Activated CD4-positive, alpha-beta T cell treated with anti-CD3 and anti-CD28 coated beads for 24 hours (primary cell): ENCODE measurements around the gene GNAI3.
A peak's percentile ranks its signal among the peaks of the same experiment; 100 is the strongest.

Experiments used
- DNase-seq, 2 donors: peaks; one replicate each; pipeline ENCODE4 v3.0.0-alpha.2; 2020; ENCODE audit warnings: low read depth in 2 of 2

The GNAI3 gene

GRCh38 chr1:109546311-109547109 lies 1.9 kb upstream of the GNAI3 start:
- DNase-seq = peak; percentile 86 to 91

GRCh38 chr1:109547463-109548320 lies 723 bp upstream of the GNAI3 start:
- no peak for DNase-seq

- DNase-seq = no peak
Observed at GRCh38 chr1:109556563-109556962, 8.1 kb downstream of the GNAI3 start.

GRCh38 chr1:109557520-109557919 lies 9.1 kb downstream of the GNAI3 start:
- DNase-seq = no peak

DNA sequence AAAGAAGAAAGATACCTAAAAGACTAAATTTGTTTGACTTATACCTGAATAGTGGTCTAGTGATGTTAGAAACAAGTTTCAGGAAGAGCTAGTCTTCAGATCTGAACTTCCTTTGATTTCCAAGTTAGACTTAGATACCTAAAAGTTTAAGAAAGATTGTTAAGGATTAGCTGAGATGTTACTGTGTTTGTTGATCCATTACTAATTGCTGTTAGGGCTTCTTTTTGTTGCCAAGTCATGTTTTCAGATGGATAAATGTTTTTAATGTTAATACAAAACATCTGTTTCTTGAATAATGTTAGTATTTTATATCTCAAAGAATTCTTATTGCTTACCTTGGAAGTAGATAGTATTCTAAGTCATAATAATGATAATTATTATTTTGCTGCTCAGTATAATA lies 11.6 kb downstream of the GNAI3 start:
- no peak for DNase-seq

DNA sequence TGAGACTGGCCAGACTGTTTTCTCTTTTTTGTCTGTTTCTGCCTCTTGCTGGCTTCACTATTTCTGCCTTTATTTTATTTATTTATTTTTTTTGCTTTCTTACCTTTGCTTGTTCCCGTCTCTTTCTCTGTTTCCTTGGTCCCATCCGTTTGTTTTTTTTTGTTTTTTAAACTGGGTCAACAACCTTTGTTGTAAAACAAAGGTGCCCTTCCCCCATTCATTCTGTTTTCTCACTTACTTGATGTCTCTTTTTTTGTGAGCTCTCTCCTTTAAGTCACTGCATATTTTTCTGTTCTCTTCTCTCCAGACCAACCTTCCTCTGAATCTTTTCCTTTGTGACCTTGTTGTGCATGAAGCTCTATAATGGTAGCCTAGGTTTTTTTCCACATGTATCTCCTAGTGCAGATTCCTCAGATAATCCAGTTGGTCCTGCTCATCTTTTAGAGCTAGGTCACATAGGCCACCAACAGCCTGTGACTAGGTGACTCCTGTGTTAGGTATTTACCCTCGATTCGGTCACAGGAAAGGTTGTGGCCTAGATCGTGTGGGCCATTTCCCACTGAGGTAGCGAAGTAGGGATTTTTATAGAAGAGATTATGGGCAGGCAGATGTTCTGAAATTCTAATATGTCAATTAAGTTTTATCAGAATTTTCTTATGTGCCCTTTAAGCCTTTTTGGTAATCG lies 15.9 kb downstream of the GNAI3 start:
- no peak for DNase-seq

DNA sequence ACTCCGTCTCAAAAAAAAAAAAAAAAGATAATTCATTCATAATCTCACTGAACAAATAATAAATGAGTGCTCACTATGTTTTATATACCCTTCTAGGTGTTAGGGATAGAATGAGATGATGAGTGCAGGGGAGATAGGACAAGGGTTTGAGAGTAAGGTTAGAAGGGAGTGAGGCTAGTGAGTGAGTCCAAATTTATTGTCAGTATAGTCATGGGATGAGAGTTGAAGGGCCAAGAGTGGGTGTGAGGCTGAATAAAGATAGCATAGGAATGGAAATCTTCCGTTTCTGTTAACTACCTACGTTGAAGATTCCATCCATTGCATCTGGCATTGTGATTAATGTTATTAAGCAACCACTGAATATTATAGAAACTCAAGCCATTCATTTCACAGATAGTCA lies 16.8 kb downstream of the GNAI3 start:
- DNase-seq = no peak

DNA sequence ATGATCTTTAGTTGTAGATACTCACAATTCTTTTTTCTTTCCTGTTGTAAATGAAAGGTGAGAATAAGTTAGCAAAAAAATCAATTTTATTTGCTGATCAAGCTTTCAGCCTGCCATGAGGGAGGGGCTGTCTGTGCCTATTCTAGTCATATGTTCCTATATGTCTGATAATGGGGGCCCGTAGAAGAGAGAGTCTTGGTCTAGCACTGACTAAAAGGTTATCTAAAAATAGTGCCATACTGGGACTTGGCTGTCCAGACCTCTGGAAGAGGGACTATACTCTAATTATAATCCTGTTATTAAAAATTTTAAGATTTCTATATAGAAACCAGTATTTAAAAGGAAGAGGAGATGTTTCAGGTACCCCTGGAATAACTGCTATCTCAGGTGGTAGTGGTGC lies 18.6 kb downstream of the GNAI3 start:
- DNase-seq = no peak

GRCh38 chr1:109567877-109568672 lies 19.7 kb downstream of the GNAI3 start:
- DNase-seq = no peak

GRCh38 chr1:109569323-109569722 lies 20.9 kb downstream of the GNAI3 start:
- no peak for DNase-seq

DNA sequence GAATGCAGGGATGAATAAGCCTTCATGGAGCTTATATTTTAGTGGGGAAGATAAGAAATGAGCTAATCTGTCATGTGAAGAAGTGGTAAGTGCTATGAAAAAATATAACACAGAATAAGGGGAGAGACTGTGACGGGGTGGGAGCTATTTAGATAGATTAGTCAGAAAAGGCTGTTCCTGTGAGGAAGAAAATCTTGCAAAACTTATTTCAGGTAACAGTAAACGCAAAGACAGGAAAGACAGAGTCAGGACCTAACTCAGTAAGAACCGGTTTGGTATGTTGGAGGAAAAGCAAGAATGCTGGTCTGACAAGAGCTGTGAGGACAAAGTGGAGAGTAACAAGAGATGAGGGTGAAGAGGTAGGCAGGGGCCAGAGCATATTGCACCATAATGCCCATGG lies 22.0 kb downstream of the GNAI3 start:
- DNase-seq = no peak

DNA sequence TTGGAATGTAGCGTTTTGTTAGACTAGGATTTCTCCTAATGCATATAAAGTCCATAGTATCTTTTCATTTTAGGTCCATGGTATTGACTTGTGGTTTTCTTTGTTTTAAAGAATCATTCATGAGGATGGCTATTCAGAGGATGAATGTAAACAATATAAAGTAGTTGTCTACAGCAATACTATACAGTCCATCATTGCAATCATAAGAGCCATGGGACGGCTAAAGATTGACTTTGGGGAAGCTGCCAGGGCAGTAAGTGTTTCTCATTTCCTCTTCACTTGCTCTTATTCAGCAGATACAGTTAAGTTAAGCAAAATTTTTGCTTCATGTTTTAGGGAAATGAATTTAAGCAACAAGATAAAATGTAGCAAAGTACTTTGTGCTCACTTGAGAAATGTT lies 25.4 kb downstream of the GNAI3 start:
- DNase-seq = no peak

DNA sequence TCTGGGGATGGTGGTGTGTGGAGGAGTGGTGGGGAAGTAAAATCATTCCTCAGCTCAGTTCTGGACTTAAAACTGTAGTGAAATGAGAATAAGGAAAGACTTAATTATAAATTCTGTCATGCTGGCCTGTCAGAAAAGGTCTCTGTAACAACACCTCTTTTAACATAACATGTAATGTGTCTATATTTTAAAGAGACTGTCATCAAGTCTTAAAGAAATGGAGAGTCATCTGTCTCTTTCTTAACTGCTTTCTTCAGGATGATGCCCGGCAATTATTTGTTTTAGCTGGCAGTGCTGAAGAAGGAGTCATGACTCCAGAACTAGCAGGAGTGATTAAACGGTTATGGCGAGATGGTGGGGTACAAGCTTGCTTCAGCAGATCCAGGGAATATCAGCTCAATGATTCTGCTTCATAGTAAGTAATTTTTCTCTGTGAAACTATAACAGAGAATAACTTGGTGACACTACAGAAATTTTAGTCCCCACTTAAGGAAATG lies 30.6 kb downstream of the GNAI3 start:
- DNase-seq = no peak

DNA sequence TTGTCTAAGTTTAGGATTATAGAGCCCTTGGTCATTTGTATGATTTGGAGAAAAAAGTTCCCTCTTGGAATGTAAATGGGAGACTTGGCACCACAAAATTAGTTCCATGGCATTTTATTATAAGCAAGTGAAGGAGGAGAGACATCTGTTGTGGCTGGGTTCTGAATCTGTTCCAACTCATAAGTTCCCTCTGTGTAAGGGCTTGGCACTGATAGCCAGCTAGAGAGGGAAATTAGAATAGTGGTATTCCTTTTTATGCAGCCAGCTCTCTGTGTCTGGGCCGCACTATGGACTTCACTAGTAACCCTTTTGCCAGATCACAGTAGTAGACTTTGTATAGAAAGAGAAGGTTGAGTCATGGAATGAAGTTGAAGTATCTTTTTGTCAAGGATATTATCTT lies 31.1 kb downstream of the GNAI3 start:
- no peak for DNase-seq

DNA sequence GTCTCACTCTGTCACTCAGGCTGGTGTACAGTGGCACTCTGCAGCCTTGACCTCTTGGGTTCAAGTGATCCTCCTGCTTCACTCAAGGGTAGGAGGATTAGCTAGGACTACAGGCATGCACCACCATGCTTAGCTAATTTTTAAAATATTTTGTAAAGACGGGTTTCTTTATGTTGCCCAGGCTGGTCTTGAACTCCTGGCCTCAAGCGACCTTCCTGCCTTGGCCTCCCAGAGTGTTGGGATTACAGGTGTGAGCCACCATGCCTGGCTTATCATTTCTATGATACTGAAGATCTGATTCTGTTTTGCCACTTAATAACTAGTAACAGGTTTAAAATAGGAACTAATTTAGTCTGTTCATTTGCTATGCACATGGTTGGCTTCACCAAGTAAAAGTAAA lies 33.6 kb downstream of the GNAI3 start:
- no peak for DNase-seq

DNA sequence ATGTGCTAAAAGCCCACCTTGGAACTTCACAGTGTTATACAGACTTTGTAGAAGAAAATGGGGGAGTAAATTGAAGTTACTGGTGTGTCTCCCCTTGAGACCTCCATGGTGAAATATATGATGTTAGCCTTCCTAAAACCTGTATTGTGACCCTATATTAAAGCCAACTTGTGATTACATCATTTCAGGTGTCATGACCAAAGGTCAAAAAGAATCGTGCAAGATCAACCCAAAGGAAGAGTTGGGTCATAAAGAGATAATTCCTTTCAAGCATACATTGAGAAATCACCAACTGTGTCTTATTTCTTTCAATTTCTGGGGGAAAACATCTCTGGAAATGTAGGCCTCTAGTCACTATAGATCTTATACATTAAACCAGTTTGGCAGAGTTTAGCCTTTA lies 36.4 kb downstream of the GNAI3 start:
- no peak for DNase-seq

- no peak for DNase-seq
Observed at GRCh38 chr1:109586055-109586454, 37.6 kb downstream of the GNAI3 start.

- DNase-seq = no peak
Observed at GRCh38 chr1:109589177-109589576, 40.8 kb downstream of the GNAI3 start.

DNA sequence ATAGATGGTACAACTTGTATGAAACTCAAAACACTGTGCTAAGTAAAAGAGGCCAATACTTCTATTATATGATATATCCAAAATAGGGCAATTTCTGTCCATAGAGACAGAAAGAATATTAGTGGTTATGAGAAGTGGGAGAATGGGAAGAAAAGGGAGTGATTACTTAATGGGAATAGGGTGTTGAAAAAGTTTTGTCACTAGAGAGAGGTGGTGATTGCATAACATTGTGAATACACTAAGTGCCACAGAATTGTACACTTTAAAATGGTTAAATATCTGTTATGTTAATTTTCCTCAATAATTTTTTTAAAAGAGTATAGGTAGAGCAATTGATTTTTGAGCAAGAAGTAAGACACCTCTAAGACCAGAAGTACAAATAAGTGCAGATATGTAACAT lies 41.3 kb downstream of the GNAI3 start:
- DNase-seq = no peak

GRCh38 chr1:109592916-109593315 lies 44.5 kb downstream of the GNAI3 start:
- no peak for DNase-seq

DNA sequence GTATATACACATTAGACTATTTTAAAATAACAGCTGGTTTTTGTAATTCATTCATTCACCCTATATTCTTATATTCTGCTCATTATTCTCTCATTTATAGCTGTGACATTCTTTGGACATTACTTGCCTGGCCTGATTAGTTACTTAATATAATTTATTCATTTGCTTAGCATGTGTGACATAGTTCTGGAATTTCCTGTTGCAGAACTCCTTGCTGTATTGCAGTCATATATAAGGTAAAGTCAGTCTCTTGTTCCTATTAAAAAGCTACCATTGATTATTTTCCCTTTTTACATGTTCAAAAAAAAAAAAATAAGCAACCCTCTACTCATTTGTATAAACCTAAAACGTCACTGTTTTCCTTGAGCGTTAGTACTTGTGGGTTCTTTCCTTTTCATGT lies 47.1 kb downstream of the GNAI3 start:
- no peak for DNase-seq

DNA sequence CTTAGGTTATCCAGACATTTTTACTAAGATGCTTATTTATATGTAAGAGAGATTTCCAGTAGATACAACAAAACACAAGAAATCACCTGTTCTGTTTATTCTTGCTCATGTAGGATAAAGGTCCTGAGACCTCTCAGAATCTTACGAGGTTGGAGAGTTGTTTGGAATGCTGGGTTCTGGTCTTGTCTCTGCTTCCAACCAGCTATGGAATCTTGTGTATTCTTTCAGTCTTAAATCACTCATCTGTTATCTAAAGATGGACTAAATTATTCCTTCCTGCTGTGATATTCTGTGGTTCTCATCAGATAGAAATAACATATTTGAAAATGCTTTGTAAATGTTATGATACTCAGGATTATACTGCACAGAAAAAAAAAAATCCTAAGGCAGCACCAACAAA lies 49.7 kb downstream of the GNAI3 start:
- DNase-seq = no peak
